HG03095 (cell line): ENCODE measurements around the gene GRK6.

ENCODE experiments used
- ATAC-seq: cut with Tn5 transposase; IDR thresholded peaks from one replicate; pipeline ENCODE4 v1.9.1; 2021; ENCODE audit warnings: moderate library complexity; ENCODE audit not compliant: unreplicated experiment

The GRK6 gene

GRCh38 chr5:177425801-177426565 lies 493 bp upstream of the GRK6 start:
- peak; percentile 69 for ATAC-seq

- ATAC-seq: no peak
These were observed 841 bp downstream of the GRK6 start for GRCh38 chr5:177427211-177427822.

GRCh38 chr5:177427919-177428573 lies 1.6 kb downstream of the GRK6 start:
- no peak for ATAC-seq

- ATAC-seq: no peak
These were observed 2.2 kb downstream of the GRK6 start for GRCh38 chr5:177428574-177429217.

GRCh38 chr5:177429248-177430040 lies 3.0 kb downstream of the GRK6 start:
- no peak for ATAC-seq

GRCh38 chr5:177430140-177430951 lies 3.9 kb downstream of the GRK6 start:
- no peak for ATAC-seq

GRCh38 chr5:177430972-177431316 lies 4.5 kb downstream of the GRK6 start:
- ATAC-seq: no peak

- peak; percentile 44 for ATAC-seq
These were observed 5.1 kb downstream of the GRK6 start for GRCh38 chr5:177431317-177432142.

GRCh38 chr5:177432143-177432838 lies 5.8 kb downstream of the GRK6 start:
- no peak for ATAC-seq

- no peak for ATAC-seq
These were observed 6.6 kb downstream of the GRK6 start for GRCh38 chr5:177432839-177433657.

GRCh38 chr5:177433658-177434217 lies 7.3 kb downstream of the GRK6 start:
- no peak for ATAC-seq

- ATAC-seq: no peak
These were observed 8.0 kb downstream of the GRK6 start for GRCh38 chr5:177434437-177434836.

- ATAC-seq: no peak
These were observed 8.7 kb downstream of the GRK6 start for GRCh38 chr5:177434942-177435738.

GRCh38 chr5:177435847-177436536 lies 9.5 kb downstream of the GRK6 start:
- no peak for ATAC-seq

GRCh38 chr5:177437623-177438022 lies 11.1 kb downstream of the GRK6 start:
- ATAC-seq: no peak

- no peak for ATAC-seq
These were observed 12.0 kb downstream of the GRK6 start for GRCh38 chr5:177438468-177438867.
